ENCODE results near the gene ARRDC3.

ARRDC3 gene

DNA sequence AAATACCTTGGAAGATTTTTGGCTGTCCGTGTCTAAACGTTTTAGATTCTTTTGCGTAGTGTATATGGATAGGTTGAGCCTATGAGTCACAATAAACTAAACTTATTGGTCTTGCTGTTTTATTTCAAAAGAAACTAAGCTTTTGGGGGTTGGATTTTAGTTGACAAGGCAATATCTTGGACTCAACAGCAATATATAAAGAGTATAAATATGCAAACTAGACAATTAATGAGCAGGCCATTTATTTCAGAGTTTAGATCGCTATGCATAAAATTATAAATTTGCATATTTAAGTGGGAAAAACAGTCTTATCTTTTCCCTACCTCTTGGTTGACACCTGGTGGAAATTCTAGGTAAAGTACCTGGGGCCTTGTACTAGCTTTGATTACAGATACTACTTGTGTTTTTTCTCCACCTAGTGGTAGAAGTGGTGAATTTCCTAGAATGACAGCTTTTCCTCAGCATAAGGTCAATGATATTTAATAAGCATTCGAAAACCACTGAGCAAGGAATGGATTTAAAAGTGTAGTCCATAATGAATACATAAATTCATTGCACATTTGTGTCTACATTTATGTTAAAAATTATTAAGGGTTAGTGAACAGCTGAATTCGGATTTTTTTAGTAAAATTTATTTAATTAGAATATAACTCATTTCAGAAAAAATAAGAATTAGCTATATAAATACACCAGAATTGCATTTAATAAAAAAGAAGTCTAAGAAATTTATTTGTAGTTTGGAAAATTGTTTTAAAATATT is 1.7 kb upstream of the ARRDC3 start:
- peak; percentile 83 for DNase-seq (ENCODE audit: low read depth)

DNA sequence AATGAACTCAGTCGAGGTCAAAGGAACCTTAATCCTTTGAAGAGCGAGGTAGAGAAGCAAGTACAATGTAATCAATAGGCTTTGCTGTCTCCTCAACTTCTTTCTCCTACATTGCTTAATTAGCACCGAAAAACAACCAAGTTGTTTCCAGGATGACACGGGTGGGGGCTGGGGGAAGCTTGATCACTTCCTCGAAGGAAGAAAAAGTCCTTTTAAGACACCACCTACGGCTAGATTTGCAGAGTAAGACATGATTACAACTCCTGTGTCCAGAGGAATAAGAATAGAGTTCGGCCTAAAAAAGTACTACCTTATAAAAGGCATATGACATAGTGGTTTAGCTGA is 811 bp upstream of the ARRDC3 start:
- DNase-seq (ENCODE audit: low read depth) = no peak

DNA sequence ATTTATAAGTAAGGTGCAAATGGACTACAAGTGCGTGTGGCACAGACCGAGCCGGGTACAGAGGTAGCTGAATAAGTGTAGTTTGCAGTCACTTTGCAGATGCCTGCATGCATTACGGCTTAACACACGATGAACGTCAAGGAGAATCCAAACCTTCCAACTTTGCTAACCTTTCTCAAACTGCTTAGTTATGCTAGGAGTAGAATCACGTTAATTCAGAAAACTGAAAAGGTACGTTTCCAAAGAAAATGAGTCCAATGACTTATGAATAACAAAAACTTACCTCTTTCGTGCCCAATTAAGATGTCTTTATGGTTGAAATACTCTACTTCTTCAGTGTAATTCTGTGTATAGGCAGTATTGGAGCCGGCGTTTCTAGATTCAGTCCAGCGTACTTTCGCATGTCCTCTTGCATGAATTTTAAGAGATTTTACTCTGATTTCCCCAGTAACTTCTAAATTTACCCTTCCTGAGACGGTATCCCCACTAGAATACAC is 539 bp downstream of the ARRDC3 start:
- no peak for DNase-seq (ENCODE audit: low read depth)

DNA sequence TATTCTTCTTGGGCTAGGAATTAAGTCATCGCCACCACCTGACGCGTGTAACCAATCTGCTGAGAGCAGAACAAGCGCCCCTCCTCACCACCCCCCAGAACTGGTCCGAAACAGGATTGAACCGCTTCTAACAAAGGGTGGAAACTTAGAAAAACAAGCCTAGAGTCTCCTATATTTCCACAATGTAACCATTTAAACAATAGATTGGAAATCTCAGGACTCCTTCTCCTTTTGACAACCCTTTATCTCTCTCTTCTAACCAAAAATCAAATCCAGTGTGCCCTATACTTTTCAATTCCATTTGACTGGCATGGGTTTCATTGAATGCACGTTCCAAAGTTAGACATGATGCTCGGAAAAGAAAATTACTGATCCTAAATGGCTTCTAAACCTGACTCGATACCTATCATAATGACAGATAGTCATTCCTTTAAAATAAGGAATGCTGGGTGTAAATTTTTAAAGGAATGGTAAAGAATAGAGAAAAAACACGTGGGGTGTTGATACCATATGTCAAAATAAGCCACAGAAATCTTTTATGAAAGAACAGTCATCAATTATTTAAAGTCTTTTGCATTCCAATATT is 1.2 kb downstream of the ARRDC3 start:
- DNase-seq (ENCODE audit: low read depth) = peak; percentile 85

DNA sequence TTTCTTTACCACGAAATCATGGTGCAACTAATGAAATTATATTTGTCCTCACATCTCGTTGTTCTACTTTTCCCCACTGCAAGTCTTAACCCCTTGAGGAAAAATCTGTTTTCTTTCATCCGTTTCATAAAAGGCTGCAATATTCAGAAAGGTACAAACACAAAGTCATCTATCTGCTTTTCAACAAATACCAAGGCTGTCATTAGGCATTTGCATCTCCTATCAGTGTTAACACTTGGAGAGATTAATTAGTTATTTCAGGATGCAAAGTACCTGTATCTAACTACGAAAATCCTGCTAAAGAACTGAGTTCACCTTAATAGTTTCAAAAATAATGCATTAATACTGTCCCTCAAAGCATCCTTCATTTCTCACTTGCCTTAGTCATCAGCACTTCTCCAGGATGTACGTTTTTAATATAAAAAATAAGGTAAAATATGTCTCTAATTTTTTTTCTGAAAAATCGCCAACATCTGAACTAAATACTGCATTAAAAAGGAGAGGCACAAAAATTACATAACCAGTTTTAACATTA is 1.8 kb downstream of the ARRDC3 start:
- DNase-seq (ENCODE audit: low read depth) = no peak

DNA sequence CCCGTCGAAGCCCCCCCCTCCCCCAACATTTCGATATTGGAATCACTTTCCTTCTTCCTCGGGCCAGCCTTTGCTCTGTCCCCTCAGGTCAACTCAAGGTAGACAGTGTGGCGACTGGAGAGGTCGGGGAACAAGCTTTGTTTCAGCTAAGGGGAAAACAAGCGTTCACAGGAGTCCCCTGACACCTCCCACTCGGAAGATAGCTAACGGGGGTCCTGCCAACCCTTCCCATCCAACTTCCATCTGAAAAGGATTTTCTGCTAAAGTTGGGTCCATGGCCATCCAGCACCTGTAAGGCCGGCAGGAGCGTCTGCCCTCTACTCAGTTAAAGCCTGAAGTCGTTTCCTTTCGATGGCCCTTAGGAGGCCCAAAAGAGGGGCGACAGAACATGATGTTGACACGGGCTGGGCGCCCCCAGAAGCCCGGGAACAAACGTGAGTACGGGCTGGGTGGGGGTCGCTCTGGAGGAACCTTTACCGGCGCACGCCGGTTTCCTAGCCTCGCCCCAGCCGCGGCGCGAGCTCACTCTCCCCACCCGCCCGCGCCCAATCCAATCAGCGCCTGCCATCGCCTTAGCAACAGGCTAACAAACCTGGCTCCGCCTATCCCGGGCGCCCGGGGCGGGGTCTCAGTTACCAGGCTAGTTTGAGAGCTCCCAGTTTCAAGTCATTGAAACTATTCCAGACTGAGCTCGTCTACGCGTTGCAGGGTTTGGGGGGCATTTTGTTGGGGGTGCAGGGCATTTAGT is 2.5 kb downstream of the ARRDC3 start:
- DNase-seq (ENCODE audit: low read depth) = peak; percentile 81

DNA sequence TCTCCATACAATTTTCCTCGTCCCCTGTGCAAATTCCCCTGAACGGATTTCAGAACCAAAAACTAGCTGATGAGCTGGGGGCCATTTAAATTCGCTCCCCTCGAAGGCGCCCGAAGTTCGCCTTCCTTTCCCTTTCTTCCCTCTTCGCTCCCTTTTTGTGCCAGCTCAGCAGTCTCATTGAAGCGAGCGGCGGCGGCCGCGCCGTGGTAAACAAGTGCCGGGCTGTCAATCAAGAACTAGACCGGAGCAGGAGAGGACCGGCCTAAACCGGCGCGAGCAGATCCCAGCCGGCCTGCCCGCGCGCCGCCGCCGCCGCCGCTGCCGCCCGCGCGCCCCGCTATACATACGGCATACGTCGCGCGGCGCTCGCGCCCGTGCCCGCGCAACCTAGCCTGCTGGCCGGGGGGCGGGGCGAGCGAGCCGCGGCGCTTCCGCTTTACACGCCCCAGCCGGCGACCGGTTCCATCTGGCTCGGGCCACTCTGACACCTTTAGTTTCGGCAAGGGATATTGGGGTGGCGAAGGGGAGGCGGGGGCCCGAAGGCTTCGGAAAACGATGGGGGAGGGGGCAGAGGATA is 3.1 kb downstream of the ARRDC3 start:
- peak; percentile 55 for DNase-seq (ENCODE audit: low read depth)

DNA sequence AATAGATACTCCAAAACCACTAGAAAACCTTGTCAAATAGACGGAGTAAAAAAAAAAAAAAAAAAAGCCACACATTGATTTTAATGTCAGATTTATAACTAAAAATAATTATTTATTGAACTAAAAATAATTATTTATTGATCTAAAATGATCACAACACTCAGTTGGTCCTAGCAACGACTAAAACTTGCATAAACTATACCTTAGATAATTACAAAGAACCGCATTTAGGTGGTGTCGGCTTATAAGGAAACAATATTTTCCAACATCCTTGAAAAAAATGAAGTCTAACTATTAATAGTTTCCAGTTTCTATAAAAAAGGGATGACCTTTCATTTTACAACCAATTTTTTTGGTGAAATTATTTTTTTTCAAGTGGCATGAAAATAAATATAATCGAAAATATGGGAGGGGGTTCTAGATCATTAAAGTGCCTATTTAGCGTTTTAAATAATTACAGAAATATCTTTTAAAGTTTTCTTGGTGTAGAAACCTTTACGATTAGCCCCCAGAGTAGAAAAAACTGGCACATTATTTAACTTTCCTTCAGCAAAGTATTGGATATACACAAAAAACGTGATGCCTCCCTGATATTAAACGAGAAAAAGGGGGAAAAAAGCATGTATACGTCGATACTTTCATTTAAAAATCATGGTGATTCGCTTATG is 3.7 kb downstream of the ARRDC3 start:
- no peak for DNase-seq (ENCODE audit: low read depth)

DNA sequence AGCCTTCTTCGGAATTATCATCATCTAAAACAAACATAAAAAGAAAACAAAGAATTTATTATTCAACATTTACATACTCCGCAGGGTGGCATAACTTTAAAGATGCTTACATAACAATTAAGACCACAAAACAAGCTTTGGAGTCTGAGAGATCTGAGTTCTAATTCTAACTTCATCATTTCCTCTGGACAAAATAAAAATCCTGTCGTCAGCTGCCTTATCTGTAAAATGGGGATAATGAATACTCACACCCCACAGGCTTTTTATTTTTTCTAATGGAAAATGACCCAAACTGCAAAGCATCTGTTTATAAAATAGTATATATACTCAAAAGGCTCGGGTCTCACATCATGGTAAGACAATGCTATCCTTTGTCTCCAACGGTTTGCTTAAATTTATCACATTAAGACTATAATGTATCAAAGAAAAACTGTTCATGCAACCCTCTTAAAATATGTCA is 4.3 kb downstream of the ARRDC3 start:
- no peak for DNase-seq (ENCODE audit: low read depth)

DNA sequence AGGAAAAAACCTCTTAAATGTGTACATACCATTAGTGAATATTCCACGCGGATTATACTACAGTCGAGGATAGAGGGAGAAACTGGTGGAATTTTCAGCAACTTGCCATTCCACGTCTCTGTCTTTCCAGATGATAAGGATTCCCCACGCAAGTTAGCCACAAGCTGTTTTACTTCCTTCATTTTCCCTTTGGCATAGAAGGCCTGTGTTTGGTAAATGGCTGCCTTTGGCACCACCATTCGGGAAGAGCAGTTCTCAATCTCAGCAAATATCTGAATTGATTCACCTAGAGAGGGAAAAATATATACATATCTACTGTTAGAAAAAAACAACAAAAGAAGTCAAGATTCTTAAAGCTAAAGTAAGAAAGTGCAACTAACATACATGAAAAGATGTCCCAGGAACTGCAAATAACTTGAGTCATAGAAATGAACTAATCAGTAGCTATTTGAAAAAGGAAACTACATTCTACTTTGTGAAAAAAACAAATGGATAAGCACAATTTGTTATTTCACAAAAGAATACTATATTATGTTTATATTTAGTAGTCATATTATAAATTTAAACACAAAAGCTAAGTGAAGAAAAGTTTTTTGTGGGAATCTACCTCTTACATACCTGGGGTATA is 8.1 kb downstream of the ARRDC3 start:
- no peak for DNase-seq (ENCODE audit: low read depth)

DNA sequence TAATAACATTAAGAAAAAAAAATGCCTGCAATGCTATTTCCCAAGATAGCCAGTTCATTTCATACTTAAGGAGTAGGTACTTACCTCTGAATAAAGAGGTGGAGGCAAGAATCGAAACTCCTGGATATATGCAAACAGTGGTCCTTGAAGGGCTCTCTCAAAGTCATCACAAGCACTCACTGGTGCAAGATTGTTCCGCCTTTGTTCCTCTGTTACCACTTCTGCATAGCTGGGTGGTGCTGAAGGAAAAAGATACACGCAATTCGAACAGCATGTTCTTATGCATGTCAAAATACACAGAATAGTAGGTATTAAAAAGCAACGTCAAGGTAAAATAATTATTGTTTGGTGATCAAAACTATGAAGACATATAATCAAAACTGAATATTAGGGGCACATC is 9.5 kb downstream of the ARRDC3 start:
- no peak for DNase-seq (ENCODE audit: low read depth)

DNA sequence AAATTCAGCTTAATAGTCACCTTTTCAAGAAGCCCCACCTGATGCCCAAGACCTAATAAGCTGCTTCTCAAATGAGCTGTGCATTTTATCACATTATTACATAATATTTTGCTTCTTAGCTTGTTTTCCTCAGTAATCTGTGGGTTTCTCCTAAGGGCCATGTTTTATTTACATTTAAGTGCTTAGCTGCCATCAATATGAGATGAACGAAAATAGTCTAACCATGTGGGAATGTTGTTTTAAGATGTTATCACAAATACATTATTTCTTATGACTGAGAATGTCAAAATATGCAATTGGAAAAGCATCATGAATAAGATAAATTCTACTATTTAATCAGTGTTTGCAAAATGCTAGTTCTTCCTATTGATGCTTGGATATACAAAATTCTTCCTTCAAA is 10.1 kb downstream of the ARRDC3 start:
- no peak for DNase-seq (ENCODE audit: low read depth)

DNA sequence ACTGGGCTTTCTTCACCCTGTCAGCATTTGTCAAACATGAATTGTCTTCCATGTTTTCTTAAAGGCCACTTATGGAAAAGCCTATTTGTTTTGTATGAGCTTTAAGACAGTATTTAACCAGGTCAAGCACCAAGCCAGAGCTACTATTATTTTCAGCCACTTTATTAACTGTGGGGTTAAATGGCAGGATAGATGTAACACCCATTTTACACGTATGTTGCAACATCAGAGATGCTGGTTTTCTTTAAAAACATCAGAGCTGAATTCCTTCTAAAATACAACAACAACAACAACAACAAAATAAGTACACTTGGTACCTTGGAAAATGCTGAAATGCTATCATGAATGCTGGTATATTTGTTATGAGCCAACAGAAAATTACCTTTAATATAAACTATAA is 13.6 kb downstream of the ARRDC3 start:
- DNase-seq (ENCODE audit: low read depth) = no peak

DNA sequence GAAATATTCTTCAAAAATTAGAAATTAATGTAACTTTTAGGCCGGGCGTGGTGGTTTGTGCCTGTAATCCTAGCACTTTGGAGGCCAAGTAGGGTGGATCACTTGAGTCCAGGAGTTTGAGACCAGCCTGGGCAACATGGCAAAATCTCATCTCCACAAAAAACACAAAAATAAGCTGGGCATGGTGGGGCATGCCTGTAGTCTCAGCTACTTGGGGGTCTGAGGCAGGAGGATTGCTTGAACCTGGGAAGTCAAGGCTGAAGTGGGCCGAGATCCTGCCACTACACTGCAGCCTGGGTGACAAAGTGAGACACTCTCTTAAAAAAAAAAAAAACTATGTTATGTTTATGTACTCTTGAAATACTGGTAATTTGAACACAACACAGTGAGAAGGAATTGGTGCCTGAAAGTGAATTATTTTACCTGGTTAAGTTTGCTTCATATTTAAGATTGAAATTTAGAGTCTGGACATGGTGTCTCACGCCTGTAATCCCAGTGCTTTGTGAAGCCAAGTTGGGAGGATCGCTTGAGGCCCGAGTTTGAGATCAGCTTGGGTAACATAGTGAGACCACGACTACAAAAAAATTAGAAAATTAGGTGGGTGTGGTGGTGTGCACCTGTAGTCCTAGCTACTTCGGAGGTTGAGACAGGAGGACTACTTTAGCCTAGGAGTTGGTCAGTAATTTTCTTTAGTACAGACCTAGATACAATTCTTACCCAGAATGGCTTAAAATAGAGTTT is 15.0 kb downstream of the ARRDC3 start:
- DNase-seq (ENCODE audit: low read depth) = no peak

DNA sequence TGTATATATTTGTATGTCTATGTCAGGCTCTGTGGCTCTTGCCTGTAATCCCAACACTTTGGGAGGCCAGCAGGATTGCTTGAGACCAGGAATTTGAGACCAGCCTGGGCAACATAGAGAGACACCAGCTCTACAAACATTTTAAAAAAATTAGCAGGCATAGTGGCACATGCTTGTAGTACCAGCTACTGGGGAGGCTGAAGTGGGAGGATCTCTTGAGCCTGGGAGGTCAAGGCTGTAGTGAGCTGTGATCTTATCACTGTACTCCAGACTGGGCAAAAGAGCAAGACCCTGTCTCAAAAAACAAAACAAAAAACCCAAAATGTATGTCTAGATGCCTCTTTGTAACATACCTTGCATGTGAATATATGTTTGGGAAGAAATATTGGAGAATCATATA is 15.8 kb downstream of the ARRDC3 start:
- DNase-seq (ENCODE audit: low read depth) = no peak

DNA sequence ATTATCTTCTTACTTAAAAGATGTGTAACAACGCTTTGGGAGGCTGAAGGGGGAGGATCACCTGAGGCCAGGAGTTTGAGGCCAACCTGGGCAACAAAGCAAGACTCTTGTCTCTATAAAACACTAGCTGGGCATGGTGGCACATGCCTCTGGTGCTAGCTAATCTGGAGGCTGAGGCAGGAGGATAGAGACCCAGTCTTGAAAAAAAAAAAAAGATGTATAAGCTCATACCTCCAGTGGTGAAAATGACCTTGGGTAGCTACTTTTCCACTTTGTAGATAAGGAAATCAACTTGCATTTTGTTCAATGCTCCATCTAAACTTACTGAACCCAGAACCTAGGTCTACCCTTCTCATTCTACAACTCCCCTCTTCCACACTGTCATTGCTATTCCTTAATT is 16.6 kb downstream of the ARRDC3 start:
- DNase-seq (ENCODE audit: low read depth) = no peak

DNA sequence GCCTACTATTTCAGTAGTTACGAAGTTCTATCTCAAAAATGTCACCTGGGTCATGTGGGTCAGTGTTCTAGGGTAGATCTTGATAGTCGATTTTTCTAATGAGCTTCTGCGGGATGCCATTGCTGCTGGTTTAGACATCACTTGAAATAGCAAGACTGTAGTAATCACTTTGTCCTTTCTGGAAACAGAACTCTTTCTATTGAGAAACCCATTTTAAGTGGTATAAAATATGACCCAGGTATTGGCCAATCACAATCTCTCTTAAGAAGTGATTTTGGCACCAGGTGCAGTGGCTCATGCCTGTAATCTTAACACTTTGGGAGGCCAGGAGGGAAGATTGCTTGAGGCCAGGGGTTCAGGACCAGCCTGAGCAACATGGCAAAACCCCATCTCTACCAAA is 17.6 kb downstream of the ARRDC3 start:
- DNase-seq (ENCODE audit: low read depth) = no peak

DNA sequence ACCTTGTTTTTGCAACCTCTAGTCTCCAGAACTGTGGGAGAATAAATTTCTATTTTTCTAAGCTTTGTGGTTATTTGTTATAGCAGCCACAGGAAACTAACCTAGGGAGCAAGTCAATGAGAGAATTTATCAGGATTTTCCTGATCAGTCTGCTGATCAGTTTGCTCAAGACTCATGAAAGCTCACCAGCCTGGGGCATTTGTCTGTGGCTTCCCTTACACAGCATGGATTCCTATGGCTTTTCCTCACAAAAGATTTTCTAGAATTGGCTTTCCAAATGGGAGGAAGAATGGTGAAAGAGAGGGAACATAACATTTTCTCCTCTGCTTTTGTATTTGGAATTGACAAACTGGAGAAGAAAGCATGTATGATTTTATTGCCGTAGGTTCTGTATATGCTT is 20.2 kb downstream of the ARRDC3 start:
- no peak for DNase-seq (ENCODE audit: low read depth)

DNA sequence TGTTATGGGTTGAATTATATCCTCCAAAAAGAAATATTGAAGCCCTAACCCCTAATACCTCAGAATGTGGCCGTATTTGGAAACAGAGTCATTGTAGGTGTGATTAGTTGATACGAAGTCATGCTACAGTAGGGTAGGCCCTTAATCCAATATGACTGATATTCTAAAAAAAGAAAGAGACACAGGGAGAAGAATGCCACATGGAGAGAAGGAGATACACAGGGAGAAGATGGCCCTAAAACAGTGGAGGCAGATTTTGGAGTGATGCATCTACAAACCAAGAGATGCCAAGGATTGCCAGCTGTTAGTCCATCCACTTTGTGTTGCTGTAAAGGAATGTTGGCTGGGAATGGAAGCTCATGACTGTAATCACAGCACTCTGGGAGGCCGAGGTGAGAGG is 21.3 kb downstream of the ARRDC3 start:
- no peak for DNase-seq (ENCODE audit: low read depth)

DNA sequence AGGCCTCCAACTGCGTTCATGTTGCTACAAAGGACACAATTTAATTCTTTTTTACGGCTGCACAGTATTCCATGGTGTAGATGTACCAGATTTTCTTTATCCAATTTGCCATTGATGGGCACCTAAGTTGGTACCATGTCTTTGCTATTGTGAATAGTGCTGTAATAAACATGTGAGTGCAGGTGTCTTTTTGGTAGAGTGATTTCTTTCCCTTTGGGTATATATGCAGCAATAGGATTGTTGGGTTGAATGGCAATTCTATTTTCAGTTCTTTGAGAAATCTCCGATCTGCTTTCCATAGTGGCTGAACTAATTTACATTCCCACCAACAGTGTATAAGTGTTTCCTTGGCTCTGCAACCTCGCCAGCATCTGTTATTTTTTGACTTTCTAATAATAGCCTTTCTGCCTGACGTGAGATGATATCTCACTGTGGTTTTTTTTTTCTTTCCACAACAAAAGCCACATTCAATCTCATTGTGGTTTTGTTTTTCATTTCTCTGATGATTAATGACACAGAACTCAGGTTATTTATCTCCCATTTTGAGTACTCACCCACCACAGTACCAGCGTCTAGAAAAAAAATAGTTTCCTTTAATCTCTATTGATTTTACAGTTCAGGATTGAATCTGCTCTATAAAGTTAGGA is 21.9 kb downstream of the ARRDC3 start:
- no peak for DNase-seq (ENCODE audit: low read depth)
